GM18508 (cell line): Measurements from ENCODE around the gene EFHC2.
"Not testable (repeated sequence)": the region's sequence is repeated elsewhere in the genome, so short reads cannot be mapped to it uniquely, and the experiment has no call there.

Experiments
- ATAC-seq: cut with Tn5 transposase; IDR thresholded peaks from one replicate; pipeline ENCODE4 v1.9.1; 2021; ENCODE audit warnings: moderate number of reproducible peaks; ENCODE audit not compliant: insufficient read depth, unreplicated experiment

EFHC2 gene

DNA sequence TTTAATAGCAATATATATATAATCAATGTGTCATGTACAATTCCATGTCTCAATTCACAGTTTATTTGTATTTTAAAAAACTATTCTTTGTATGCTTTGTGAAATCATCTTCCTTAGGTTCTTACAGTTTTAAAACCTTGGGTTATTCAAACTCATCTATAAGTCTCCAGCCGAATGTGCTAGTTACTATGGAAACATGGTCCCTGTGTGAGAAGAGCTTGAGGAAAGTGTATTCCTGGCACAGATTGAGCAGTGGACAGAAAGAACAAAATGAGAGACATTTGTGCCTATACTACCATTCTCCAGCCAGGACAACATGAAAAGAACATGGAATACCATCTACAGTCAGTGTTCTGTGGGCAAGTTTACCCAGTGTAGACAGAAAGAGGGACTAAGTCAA, 103.4 kb downstream of the EFHC2 start:
- ATAC-seq = no peak

DNA sequence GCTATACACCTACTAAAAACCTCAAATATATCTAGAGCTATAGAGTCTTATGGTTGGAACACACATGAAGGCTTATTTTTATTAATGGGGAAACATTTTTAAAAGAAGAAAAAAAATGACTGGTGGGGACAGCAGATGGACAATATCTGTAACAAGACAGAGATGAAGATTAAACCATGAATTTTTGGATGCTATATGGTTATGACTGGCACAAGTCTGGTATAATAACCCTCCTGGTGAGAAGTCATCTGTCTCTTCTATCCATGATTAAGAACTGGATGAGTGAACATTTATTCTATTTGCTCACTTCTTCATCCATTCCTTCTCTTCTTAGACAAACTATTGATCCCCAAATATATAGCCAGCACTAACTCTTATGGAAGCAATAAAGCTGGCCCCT, 104.4 kb downstream of the EFHC2 start:
- ATAC-seq = no peak

DNA sequence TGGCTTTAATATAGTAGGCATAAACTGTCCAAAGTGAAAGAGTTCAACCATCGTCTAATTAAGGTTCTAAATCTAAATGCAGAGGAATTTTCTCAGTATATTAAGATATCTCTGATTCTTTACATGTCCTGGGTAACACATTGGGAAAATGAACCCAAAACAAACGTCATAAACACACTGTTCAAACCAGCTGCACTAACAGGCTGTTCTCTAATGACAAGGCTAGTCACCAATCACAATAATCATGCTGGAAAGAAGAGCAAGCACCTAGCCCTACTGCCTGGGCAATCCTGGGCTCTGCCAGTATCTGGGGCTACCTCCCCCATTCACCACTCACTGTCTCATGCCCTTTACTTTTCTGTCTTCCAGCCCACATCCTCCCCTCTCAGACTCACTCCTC, 107.9 kb downstream of the EFHC2 start:
- ATAC-seq = no peak

DNA sequence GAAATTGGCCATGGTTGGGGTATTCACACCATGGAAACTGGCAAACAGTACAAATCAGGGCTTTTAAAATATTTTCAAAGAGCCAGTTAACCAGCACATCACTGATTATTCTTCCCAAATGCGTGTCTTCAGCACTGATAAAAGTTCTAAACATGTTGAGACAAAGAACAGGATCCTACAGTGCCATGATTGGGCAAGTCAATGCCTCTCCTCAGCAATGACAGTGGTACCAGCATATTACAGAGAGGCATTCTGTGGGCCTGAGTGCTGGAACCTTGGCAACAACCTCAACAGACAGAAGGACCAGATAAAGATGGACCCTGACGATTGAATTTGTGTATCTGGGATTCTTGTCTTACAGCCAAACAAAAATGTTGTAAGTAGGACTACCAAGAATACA, 108.9 kb downstream of the EFHC2 start:
- ATAC-seq = no peak

DNA sequence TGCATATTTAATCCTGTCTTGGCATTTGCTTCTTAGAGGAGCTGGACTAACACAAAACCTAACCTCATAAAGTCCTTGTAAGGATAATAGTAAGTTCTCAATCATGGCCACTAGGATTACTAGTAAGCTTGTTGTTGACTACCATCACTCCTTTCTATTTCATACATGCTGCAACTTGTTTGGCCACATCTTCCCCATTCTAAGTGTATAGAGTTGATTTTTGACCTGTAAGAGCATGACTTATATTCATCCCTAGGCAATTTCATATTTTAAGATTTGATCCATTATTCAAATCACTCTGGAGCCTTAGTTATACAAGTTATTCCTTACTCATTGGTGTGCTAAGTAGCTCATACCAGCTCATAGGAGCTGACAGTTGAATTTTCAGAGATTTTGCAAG, 109.4 kb downstream of the EFHC2 start:
- no peak for ATAC-seq

DNA sequence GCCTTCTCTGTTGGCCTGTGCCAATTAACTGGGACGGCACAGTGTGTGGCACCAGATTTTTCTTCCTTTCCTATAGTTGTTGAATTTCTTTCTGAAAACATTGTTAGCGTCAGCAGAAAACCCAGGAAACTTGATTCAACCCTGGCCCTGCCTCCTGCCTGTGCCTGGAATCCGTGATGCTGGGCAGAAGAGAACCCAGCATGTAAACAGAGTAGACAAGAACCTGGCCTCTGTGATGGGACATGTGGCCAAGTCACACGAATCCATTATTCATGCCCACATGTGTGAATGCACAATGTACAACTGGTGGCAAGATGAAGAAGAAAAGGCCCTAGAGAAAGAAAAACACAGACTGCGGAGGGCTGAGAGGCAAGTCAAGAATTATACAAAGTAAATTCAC, 111.4 kb downstream of the EFHC2 start:
- ATAC-seq = no peak

DNA sequence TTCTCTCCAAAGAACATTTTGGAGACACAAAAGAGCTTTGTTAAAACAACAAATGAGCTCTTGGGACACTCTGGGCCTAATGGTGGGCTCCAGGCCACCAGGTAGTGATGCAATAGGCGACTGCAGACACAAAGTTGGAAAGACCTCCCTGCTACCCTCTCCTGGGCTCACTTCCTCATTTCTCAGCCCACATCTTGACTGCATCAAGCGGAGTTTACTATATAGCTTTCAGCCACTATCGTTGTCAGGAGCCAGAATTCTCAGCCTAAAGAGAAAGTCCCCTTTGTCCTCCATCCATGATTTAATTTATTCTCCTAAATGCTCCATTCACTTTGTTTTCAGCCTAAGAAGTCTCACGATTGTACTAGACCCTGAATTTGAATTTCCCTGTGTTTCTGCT, 114.9 kb downstream of the EFHC2 start:
- no peak for ATAC-seq

DNA sequence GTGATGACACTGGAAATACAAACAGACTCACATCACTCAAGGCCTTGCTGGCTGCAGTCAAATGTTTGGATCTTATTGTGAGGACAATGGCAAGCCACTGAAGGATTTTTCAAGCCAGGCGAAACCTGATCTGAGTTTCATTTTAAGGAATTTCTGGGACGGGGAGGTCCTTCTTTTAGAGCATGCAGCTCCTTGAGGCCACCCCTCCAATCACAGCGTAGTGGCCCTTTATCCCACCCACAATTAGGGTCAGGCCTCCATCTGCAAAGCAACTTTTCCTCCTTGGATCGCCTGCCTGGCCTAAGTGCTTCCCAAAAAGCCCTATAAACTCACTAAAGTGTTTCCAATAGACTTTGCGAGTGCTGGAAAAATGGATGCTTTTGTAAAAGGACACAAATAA, 115.5 kb downstream of the EFHC2 start:
- no peak for ATAC-seq

DNA sequence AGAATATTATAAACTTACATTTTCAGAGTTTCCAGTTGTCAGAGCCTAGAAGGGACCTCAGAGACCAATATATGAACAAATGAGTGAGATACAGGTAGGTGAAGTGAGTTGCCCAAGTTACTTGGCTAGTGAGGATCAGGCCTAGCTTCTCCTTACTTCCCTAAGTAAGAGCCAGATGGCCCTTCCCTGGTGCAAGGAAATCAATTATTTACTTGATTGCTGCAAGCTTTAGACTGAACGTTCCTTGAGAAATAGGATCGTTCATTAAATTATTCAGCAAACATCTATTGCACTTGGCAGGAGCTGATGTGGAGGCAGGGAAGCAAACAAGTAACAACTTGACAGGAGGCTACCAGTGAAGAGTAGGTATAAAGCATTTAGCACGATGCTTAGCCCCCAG, 117.8 kb downstream of the EFHC2 start:
- ATAC-seq = no peak

DNA sequence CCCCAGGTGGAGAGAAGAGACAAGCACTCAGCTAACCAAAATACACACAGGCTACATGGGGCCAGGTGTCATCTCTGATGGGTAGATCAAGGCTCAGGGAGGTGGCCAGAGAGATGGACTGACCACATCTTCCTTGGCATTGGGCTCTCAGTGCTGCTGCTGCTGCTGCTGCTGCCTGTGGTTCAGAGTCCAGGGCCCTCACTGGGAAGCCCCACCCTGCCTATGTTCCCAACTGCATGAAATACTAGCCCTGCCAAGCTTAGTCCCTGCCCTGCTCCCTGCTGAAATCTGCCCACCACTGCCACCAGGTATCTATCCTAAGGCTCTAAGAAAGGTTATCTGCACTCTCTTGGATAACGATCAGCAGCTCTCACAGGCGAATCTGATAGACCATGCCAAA, 118.7 kb downstream of the EFHC2 start:
- ATAC-seq = no peak

DNA sequence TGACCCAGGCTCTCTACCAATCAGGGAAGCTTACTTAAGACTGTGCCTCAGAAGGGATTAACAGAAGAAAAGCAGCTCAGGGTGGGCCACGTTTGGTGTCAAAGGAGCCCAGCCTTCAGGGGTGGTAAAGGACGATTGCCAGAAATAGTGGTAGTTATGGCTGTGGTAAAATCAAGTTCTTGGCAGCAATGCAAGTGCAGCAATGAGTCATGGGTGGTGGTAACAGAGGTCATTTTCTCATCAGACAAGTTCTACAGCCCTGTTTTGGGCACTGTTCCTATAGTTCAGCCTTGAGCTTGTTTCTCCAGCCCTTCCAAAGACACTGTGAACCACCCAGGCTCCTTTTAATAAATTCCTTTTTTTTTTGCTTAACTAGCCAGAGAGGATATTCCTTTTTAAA, 120.3 kb downstream of the EFHC2 start:
- no peak for ATAC-seq

DNA sequence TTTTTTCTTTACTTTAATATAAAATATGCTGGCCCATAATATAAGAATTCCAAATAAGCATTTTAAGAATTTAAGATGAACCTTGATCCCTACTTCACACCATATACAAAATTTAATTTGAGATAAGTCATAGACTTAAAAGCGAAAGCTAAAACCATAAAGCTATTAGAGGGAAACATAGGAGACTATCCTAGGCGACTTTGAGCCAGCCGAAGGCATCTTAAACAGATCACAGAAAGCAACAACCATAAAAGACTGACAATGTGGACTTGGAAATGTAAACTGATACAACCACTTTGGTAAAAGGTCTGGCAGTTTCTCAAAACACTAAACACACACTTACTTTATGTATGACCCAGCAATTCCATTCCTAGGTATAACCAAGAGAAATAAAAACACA, 125.0 kb downstream of the EFHC2 start:
- no peak for ATAC-seq

DNA sequence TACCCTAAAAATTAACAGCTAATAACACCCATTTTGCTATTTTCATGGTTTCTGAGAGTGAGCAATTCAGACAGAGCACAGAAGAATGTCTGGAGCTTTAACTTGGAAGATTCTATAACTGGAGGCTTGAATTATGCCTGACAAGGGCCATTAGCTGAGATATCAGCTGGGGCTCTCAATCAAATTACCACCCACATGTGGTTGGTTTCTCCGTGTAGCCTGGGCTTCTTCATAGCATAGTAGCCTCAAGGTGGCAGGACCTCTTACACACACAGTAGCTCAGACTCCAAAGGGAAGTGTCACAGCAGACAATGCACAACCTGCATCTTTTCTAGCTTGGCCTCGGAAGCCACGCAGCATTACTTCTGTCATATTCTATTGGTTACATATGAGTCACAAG, 127.3 kb downstream of the EFHC2 start:
- ATAC-seq = no peak

DNA sequence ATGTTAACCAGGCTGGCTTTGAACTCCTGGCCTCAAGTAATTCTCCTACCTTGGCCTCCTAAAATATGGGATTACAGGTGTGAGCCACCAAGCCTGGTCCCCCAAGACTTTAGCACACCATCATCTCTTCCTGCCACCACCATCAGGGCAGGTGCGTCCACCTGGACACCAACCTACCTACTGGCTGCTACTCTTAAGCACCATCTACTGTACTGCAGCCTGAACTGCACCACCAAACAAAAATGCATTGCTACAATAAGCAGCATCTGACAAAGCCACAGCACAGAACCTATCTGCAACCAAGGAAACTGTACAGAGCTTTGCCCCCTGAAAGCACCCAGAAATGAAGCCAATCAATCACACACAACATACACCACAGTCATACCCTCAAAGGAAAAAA, 139.7 kb downstream of the EFHC2 start:
- ATAC-seq = no peak

DNA sequence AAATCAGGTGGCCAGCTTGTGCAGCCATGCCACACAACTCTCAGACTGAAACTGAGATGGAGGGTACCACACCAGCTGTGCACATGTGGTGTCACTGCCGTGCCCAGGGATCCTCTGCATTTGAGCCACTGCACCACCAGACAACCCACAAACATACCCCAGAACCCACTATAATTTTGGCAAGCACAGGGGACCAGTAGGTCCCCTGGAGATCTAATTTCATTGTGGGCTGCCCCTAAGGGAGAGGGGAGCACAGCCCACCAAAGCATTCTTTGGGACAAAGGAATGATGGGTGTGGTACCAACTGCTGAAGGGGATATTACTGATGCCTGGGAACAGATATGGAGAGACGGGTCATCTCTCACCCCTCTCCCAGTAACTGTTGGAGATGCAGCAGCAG, 140.9 kb downstream of the EFHC2 start:
- no peak for ATAC-seq

DNA sequence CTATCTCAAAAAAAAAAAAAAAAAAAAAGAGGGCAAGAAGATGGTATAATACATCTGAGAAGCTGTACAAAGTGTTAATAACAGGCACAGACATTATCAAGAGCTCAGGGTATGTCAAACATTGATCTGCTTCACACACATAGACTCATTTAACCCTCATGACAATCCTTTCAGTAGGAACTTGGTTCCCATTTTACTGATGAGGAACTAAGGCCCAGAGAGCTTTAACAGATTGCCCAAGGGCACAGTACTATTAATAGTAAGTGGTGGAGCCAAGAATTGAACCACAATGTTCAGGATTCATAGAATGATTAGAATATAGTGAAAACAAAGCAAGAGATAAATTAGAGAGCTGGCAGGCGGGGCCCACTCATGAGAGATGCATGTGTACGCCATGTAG, 154.4 kb downstream of the EFHC2 start:
- no peak for ATAC-seq

DNA sequence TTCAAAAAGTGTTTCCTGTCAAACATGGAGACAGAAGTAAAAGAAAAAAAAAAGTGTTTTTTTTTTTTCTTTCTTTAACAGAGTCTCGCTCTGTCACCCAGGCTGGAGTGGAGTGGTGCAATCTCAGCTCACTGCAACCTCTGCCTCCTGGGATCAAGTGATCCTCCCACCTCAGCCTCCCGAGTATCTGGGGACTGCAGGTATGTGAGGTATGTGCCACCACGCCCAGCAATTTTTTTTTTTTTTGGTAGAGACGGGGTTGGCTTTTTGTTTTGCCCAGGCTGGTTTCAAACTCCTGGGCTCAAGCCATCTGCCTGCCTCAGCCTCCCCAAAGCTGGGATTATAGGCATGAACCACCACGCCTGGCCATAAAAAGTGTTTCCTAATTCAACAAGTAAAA, 155.6 kb downstream of the EFHC2 start:
- not testable (repeated sequence) for ATAC-seq

DNA sequence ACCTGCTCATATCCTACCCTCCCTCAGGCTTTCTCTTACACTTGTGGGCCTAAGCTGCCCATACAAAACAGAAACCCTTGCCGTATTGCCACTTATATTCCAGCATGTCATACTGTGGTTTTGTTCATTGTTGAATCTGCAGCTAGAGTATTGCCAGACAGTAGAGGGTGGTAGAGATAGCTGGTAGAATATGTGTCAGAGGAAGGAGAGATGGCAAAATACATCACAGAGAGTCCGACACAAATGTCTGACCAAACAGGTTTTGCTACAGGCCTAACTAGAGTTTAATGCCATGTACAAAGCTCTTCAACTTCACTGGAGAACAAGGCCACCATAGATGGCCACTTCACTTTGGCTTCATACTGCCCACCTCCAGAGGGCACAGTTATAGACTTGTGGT, 160.1 kb downstream of the EFHC2 start:
- ATAC-seq = no peak

DNA sequence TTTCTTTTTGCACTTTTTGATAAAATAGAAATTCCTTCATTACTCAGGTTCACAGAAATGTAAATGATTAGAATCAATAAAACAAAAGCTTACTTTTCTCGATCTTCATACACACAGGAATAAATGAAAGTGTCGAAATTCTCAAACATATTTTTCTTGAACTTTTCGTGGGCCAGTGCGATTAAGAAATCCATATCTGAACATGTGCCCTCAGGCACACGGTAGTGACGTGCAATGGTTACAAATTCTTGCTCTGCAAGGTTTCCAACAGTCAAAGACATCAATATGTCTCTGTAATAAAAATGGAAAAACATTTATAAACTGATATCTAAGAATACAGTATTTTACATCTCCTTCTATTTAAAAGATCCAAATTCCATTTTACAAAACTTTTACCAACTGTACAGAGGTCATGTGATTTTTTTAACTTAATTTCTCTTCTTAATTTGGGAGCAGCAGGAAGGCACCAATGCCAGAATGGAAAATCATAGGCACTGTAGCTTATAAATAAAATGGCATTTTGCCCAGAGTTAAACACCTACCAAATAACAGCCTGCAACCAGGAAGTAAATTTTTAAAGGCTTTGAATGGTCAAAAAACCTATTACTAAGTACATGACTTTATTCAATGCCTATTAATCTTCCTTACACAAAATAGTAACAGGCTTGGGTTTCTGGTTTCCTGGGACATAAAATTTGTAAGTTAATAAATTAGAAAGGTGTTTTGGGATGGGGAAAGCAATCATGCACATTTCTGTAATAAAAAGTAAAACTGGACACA, 165.0 kb downstream of the EFHC2 start:
- ATAC-seq = no peak

DNA sequence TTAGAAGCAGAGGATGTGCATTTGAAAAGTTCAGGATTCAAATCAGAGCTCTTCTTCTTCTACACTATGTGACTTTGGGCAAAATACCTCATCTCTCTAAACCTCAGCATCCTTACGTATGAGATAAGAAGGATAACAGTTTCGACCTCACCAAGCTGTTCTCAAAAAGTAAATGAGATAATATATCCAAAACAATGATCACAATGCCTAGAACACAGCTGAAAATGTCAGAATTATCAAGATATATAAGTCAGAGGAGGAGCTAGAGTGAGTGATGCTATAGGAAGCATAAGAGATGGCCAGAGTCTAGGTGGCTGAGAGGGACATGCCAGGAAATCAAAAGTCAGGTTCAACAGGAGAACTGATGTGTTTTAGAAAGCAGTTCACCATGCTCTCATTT, 168.0 kb downstream of the EFHC2 start:
- ATAC-seq = no peak

DNA sequence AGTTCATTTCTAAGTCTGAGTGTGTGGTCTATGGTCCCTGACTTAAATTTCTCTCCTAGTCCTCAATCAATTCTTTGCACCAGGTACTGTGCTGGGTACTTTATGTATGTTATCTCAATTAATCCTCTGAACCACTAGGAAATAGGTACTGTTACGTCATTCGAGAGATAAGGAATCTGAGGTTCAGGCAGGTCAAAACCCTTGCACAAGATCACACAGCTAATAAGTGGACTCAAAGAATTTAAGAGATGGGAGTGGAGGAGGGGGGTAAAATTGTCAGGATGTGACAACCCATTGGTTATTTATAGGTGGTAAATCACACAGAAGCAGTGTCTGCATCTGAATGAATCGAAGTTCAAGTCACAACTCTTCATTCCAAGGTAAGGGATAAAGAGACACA, 169.4 kb downstream of the EFHC2 start:
- ATAC-seq = no peak

DNA sequence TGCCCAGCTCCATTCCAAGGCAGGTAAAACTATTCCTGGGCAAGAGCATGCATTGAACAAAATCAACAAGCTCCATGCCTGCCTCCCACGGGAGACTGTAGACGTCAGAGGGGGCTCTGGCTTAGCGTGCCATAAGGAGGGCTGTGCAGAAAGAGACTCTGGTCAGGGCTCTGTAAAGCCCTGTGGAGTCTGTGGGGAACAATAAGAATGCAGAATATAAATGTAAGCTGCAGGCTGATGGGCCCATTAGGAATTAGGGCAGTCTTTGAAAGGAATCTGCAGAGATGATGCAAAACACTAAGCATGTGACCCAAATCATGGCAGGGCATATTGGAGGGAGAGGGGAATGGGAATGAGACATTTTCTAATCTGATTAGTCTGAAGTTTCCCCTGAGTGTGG, 170.3 kb downstream of the EFHC2 start:
- ATAC-seq = no peak

DNA sequence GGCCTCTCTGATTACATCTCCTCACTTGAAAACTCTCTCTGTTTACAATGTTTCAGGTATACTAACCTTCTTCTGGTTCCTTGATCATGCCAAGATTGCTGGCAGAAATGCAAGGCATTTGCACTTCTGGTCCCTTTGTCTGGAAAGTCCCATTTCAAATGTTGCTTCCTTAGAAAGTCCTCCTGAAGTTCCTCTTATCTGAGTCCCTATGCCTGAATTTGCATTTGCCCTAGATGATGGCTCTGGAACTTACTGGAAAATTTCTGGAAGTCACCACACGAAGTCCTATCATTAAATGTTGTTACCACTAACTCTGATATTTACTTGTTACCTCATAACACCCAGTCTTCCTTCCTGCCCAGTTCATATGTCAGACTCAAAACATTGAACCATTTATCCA, 176.4 kb downstream of the EFHC2 start:
- no peak for ATAC-seq
